Measurements from ENCODE around the gene TTC19. TPM values are rescaled to one million over a fixed set of nuclear protein-coding genes. Genes with fewer than 3 reads are reported as not detected.
A peak's percentile ranks its signal among the peaks of the same experiment; 100 is the strongest.

Gene TTC19, protein sequence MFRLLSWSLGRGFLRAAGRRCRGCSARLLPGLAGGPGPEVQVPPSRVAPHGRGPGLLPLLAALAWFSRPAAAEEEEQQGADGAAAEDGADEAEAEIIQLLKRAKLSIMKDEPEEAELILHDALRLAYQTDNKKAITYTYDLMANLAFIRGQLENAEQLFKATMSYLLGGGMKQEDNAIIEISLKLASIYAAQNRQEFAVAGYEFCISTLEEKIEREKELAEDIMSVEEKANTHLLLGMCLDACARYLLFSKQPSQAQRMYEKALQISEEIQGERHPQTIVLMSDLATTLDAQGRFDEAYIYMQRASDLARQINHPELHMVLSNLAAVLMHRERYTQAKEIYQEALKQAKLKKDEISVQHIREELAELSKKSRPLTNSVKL
- 31.5 TPM for polyA plus RNA-seq (2013, experiment 1 of 2)
- 32.0 TPM for polyA plus RNA-seq (2013, experiment 2 of 2)

DNA sequence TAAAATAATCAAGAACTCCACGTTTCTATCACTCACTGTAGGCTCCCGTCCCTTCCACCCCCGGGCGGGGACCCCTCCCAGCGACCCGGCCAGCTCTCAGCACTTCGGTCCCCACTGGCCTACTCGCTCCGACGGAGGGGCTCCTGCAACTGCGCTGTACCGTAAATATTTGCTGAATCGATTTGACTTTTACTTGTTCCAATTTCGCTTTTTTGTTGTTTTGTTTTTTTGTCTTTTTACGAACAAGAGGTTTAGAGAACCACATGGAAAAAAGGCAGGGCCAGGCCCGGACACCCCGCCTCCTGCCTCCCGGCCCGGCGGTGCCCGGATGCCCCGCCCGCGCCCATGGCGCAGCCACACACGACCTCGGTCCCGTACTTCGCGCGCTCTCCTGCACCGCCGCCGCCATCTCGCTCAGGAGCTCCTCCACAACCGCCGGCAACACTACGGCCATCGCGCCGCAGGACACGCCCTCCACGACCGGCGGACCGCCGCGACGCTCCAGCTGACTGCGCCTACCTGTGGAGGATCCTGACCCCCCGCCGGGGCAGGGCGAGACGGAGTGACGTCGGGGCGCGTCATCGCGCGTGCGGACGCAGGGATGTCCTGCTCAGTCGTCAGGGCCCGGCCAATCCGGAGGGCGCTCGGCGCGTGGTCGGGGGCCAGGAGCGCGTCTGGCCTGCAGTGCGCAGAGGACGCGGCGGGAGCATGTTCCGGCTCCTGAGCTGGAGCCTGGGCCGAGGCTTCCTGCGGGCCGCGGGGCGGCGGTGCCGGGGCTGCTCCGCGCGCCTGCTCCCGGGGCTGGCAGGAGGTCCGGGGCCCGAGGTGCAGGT, at the start of gene TTC19, which contains the start of gene ZSWIM7:
TSS of gene TTC19 (plus strand) at position 684 of the 833 bp plus-strand sequence. CDS start at position 709, 25 bp downstream.
TSS of gene ZSWIM7 (minus strand) at position 564 of the 833 bp plus-strand sequence. CDS start at position 454, 110 bp downstream.
- peak within 1 kb of the TSS; percentile 72 for H3K18ac ChIP-seq (ENCODE audit: low read length)
- peak within 1 kb of the TSS; percentile 97 for H3K23ac ChIP-seq (ENCODE audit: low read length)
- H2BK15ac ChIP-seq (replicated peaks; ENCODE audit: low read depth): no peak within 1 kb of the TSS
- H3K79me2 ChIP-seq (ENCODE audit: control insufficient read depth, insufficient read depth, low read length): peaks cover 20% of the 10 kb centered on the region
- peak within 1 kb of the TSS; percentile 90 for H3K9ac ChIP-seq (ENCODE audit: low read length)
- no peaks in the 10 kb centered on the region for H3K36me3 ChIP-seq (ENCODE audit: control insufficient read depth, insufficient read depth, low read length)
- WGBS (ENCODE audit: extremely low coverage, insufficient coverage, low lambda C conversion rate): no CpG with 5 or more reads among the region's 91 CpGs
- H3K56ac ChIP-seq (ENCODE audit: low read length): peak within 1 kb of the TSS; percentile 99
- H2BK5ac ChIP-seq (ENCODE audit: low read length): peak within 1 kb of the TSS; percentile 69
- peak within 1 kb of the TSS; percentile 87 for H4K8ac ChIP-seq (ENCODE audit: low read depth, low read length)
- peak; percentile 98 for DNase-seq
- peaks cover 3% of the 10 kb centered on the region for H3K4me1 ChIP-seq (ENCODE audit: control insufficient read depth, low read depth, low read length)
- no peaks in the 10 kb centered on the region for H3K27me3 ChIP-seq (ENCODE audit: insufficient read depth, low read length, poor library complexity)
- peaks cover 14% of the 10 kb centered on the region for H3K79me1 ChIP-seq (ENCODE audit: low read length)
- peak within 1 kb of the TSS; percentile 58 for H3K4ac ChIP-seq (ENCODE audit: low read depth, low read length)
- no peak within 1 kb of the TSS for H2AK5ac ChIP-seq (ENCODE audit: low read length)
- peak within 1 kb of the TSS; percentile 90 for H3K4me3 ChIP-seq (ENCODE audit: low read length)
- H3K27ac ChIP-seq (ENCODE audit: low read depth, low read length): peak within 1 kb of the TSS; percentile 96
- H3K4me2 ChIP-seq (ENCODE audit: low read length): peak within 1 kb of the TSS; percentile 89
- no peak within 1 kb of the TSS for H2BK120ac ChIP-seq (ENCODE audit: low read depth, low read length)
- no peak within 1 kb of the TSS for H4K5ac ChIP-seq (ENCODE audit: low read length)

DNA sequence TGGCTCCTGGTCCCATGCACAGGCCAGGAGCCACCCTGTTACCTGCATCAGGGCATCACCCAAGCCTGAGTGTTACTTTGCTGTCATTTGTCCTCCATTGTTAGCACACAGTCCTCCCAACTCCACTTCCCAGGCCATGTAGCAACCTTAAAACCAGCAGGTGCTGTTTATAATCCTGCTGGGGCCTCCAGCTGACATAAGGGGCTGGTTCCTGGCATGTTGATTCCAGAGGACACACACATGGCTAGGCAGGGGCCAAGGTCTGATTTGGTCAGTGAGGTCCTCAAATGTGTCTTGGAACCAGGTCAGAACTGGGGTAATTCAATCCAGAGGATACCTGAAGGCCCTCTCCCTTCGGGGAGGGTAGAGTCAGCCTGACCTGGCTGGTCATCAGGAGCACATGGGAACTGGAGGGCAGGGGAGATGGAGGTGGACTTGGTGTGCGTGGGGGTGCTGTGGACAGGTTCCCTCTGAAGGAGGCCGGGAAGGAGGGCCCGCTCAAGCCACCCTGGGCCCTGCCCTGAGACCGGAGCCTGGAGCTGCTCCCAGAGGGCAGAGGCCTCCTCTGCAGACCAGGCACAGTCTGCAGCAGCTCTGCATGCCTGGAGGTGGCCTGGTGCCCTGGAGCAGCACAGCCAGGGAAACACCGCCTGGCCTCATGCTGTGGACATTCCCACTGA, 48.1 kb upstream of the TTC19 start:
- H3K56ac ChIP-seq (ENCODE audit: low read length): no peak overlapping the region

DNA sequence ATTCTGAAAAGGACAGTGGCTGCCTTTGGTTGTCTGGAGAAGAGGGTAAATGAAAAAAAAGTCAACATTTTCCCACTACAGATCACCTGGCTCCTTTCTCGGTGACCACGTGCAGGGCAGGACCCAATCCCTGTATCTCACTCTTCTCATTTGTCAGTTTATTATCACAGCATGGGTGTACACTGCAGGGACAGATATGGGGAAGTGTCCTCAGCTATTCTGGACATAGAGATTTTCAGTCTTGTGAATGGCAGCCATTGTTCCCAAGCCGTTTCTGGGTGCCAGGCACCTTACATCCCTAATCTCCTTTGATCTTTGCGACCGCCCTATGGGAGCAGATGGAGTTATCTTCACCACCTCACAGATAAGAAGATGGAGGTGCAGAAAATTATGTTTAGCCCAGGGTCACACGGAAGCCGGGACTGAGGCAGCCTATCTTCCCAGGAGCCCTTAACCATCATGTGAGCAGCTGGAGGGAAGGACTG, 47.5 kb upstream of the TTC19 start:
- Histone ChIP-seq H3K36me3 (ENCODE audit: control insufficient read depth, insufficient read depth, low read length) (no peaks in the 10 kb centered on the region), H4K5ac (ENCODE audit: low read length) (no peak overlapping the region), H3K23ac (ENCODE audit: low read length) (no peak overlapping the region), H3K79me1 (ENCODE audit: low read length) (no peaks in the 10 kb centered on the region), H2AK5ac (ENCODE audit: low read length) (no peak overlapping the region), H3K4ac (ENCODE audit: low read depth, low read length) (no peak overlapping the region), H4K8ac (ENCODE audit: low read depth, low read length) (no peak overlapping the region), H2BK5ac (ENCODE audit: low read length) (no peak overlapping the region), H3K27ac (ENCODE audit: low read depth, low read length) (no peak overlapping the region), H3K56ac (ENCODE audit: low read length) (no peak overlapping the region), H3K27me3 (ENCODE audit: insufficient read depth, low read length, poor library complexity) (no peaks in the 10 kb centered on the region), H2BK120ac (ENCODE audit: low read depth, low read length) (no peak overlapping the region), H3K79me2 (ENCODE audit: control insufficient read depth, insufficient read depth, low read length) (no peaks in the 10 kb centered on the region), H2BK15ac (replicated peaks; ENCODE audit: low read depth) (no peak overlapping the region), H3K18ac (ENCODE audit: low read length) (no peak overlapping the region), H3K4me3 (ENCODE audit: low read length) (no peak overlapping the region), H3K4me1 (ENCODE audit: control insufficient read depth, low read depth, low read length) (no peaks in the 10 kb centered on the region), H3K9ac (ENCODE audit: low read length) (no peak overlapping the region), H3K4me2 (ENCODE audit: low read length) (no peak overlapping the region)
- DNase-seq: no peak
- no CpG with 5 or more reads among the region's 7 CpGs for WGBS (ENCODE audit: extremely low coverage, insufficient coverage, low lambda C conversion rate)

More for the DNA sequence above, 48.1 kb upstream of the TTC19 start:
- Histone ChIP-seq H2BK5ac (ENCODE audit: low read length) (no peak overlapping the region), H4K8ac (ENCODE audit: low read depth, low read length) (no peak overlapping the region), H3K27ac (ENCODE audit: low read depth, low read length) (no peak overlapping the region), H3K23ac (ENCODE audit: low read length) (no peak overlapping the region), H3K4me3 (ENCODE audit: low read length) (no peak overlapping the region), H3K4me1 (ENCODE audit: control insufficient read depth, low read depth, low read length) (no peaks in the 10 kb centered on the region), H3K18ac (ENCODE audit: low read length) (no peak overlapping the region), H3K79me2 (ENCODE audit: control insufficient read depth, insufficient read depth, low read length) (no peaks in the 10 kb centered on the region), H3K79me1 (ENCODE audit: low read length) (no peaks in the 10 kb centered on the region), H3K4ac (ENCODE audit: low read depth, low read length) (no peak overlapping the region), H3K27me3 (ENCODE audit: insufficient read depth, low read length, poor library complexity) (no peaks in the 10 kb centered on the region), H2BK120ac (ENCODE audit: low read depth, low read length) (no peak overlapping the region), H3K4me2 (ENCODE audit: low read length) (no peak overlapping the region), H3K9ac (ENCODE audit: low read length) (no peak overlapping the region), H4K5ac (ENCODE audit: low read length) (no peak overlapping the region), H2BK15ac (replicated peaks; ENCODE audit: low read depth) (no peak overlapping the region), H3K36me3 (ENCODE audit: control insufficient read depth, insufficient read depth, low read length) (no peaks in the 10 kb centered on the region), H2AK5ac (ENCODE audit: low read length) (no peak overlapping the region)
- no CpG with 5 or more reads among the region's 6 CpGs for WGBS (ENCODE audit: extremely low coverage, insufficient coverage, low lambda C conversion rate)
- no peak for DNase-seq

DNA sequence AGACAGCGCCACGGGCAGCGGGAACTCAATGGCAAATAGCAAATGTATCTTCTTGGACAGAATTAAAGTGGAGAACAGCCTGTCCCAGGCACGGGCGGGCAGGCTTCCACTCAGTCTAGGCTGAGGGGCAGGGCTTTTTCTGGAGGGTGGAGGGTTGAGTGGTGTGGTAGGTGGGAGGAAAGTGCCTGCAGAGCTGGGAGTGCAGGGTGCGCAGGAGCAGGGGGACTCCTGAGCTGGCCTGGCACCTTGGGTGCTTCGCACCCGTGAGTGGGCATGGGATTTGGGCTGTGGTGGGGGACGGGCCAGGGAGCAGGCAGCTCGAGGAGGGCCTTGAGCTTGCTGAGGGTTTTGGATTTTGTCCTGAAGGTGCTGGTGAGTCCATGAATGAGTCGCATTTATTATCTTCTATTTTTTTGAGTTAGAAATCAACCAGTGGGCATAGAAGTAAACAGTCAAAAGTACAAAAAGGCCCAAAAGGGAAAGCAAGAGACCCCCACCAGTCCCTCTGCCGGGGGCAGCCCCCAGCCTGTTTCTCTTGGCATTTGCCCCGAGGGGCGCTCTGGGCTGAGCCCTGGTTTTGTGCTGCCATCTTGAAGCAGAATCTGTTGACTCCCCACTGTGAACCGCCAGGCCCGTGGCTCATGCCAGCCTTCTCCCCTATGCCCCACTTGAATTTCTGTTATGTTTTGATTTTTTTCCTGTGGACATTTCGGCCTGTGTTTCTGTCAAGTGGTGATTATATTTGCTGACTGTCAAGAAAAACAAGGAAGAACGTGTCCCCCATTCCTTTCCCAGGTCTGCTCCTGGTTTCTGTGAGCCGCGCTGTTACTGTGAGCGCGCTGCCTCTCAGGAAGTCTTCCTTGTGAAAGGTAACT, 46.5 kb upstream of the TTC19 start:
- Histone ChIP-seq H2AK5ac (ENCODE audit: low read length) (no peak overlapping the region), H3K27me3 (ENCODE audit: insufficient read depth, low read length, poor library complexity) (no peaks in the 10 kb centered on the region), H3K4me3 (ENCODE audit: low read length) (no peak overlapping the region), H3K36me3 (ENCODE audit: control insufficient read depth, insufficient read depth, low read length) (no peaks in the 10 kb centered on the region), H3K79me1 (ENCODE audit: low read length) (no peaks in the 10 kb centered on the region), H3K23ac (ENCODE audit: low read length) (no peak overlapping the region), H3K56ac (ENCODE audit: low read length) (no peak overlapping the region), H3K18ac (ENCODE audit: low read length) (no peak overlapping the region), H2BK120ac (ENCODE audit: low read depth, low read length) (no peak overlapping the region), H3K4me1 (ENCODE audit: control insufficient read depth, low read depth, low read length) (no peaks in the 10 kb centered on the region), H3K4ac (ENCODE audit: low read depth, low read length) (no peak overlapping the region), H3K9ac (ENCODE audit: low read length) (no peak overlapping the region), H2BK15ac (replicated peaks; ENCODE audit: low read depth) (no peak overlapping the region), H2BK5ac (ENCODE audit: low read length) (no peak overlapping the region), H3K79me2 (ENCODE audit: control insufficient read depth, insufficient read depth, low read length) (no peaks in the 10 kb centered on the region), H3K4me2 (ENCODE audit: low read length) (no peak overlapping the region), H4K8ac (ENCODE audit: low read depth, low read length) (no peak overlapping the region), H4K5ac (ENCODE audit: low read length) (no peak overlapping the region), H3K27ac (ENCODE audit: low read depth, low read length) (no peak overlapping the region)
- no peak for DNase-seq
- WGBS (ENCODE audit: extremely low coverage, insufficient coverage, low lambda C conversion rate): no CpG with 5 or more reads among the region's 22 CpGs

DNA sequence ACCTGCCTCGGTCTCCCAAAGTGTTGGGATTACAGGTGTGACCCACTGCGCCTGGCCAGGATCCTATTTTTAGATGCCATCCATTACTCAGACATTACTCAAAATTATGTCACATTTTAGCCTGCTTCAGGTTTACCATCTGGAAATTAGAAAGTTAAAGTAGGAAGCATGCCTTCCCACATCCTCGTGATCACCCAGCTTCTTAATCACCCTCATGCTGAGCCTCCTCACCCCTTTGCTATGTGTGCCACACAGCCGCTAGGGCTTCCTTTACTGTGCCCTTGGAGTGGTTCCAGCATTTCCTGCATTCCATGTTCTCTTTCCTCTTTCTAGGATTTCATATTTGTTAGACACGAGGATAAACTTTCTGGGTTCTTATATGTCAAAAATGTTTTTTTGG, 45.4 kb upstream of the TTC19 start:
- Histone ChIP-seq H3K4me1 (ENCODE audit: control insufficient read depth, low read depth, low read length) (no peaks in the 10 kb centered on the region), H3K4ac (ENCODE audit: low read depth, low read length) (no peak overlapping the region), H3K4me3 (ENCODE audit: low read length) (no peak overlapping the region), H3K27me3 (ENCODE audit: insufficient read depth, low read length, poor library complexity) (no peaks in the 10 kb centered on the region), H4K5ac (ENCODE audit: low read length) (no peak overlapping the region), H2BK5ac (ENCODE audit: low read length) (no peak overlapping the region), H3K18ac (ENCODE audit: low read length) (no peak overlapping the region), H2BK120ac (ENCODE audit: low read depth, low read length) (no peak overlapping the region), H3K4me2 (ENCODE audit: low read length) (no peak overlapping the region), H3K9ac (ENCODE audit: low read length) (no peak overlapping the region), H2AK5ac (ENCODE audit: low read length) (no peak overlapping the region), H3K79me1 (ENCODE audit: low read length) (no peaks in the 10 kb centered on the region), H3K79me2 (ENCODE audit: control insufficient read depth, insufficient read depth, low read length) (no peaks in the 10 kb centered on the region), H3K27ac (ENCODE audit: low read depth, low read length) (no peak overlapping the region), H2BK15ac (replicated peaks; ENCODE audit: low read depth) (no peak overlapping the region), H3K56ac (ENCODE audit: low read length) (no peak overlapping the region), H3K23ac (ENCODE audit: low read length) (no peak overlapping the region), H4K8ac (ENCODE audit: low read depth, low read length) (no peak overlapping the region), H3K36me3 (ENCODE audit: control insufficient read depth, insufficient read depth, low read length) (no peaks in the 10 kb centered on the region)
- DNase-seq: no peak
- WGBS (ENCODE audit: extremely low coverage, insufficient coverage, low lambda C conversion rate): no CpG with 5 or more reads among the region's 5 CpGs

All from mesendoderm (in vitro differentiated cells).